NCI-H128 (cell line): Measurements from ENCODE around the gene ZNF335.

Source experiments
- DNase-seq: peaks from one replicate; lab custom pipeline; 2025; ENCODE audit not compliant: unreplicated experiment; lab: John Stamatoyannopoulos, UW

The ZNF335 gene

DNA sequence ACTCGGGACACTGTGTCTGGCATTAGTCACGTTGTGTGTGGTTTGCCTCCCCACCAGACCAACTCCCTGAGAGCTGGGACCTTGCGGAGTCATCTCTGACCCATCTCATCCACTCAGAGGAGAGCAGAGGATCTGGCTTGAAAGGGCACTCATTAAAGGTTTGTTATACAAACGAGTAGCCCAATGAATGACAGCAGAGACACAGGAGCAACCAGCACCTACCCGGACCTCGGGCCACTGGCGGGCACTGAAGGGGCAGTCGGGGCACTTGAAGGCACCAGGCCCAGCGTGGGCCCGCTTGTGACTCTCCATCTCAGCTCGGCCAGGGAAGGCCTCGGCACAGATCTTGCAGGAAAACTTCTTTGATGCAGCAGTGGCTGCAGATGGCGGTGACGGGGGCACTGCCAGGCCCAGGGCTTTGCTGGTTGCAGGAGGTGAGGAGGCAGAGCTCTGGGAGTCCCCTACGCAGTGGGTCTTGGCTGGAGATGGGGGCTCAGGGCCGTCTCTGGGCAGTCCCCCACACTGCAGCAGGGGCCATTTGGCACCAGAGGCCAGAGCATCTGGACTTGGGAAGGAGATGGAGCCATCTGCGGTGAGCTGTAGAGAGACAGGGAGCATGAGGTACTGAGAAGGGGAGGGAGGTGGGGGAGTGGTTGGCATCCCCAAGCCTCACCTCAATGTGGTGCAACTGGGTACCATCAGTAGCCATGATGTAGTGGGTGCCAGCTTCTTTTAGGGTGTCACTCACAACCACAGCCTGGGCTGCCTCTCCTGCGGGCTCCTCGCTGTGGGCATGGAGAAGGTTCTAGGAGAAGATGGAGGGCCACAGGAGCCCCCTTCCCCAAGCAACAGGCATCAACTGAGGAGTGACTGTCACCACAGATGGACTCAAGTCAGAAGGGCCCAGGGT is 19.8 kb downstream of the ZNF335 start:
- DNase-seq = no peak

DNA sequence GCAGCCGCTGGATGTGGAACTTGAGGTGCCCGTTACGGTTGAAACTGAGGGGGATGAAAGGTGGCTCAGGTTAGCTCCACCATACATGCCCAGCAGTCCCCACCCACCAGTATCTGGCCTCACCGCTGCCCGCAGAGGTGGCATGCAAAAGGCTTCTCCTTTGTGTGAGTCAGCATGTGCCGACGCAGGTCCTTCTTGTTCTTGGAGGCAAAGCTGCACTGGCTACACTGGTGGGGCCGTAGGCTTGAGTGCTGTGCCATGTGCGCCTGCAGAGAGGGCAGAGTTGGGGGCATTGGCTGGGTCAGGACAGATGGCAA is 21.7 kb downstream of the ZNF335 start:
- no peak for DNase-seq

DNA sequence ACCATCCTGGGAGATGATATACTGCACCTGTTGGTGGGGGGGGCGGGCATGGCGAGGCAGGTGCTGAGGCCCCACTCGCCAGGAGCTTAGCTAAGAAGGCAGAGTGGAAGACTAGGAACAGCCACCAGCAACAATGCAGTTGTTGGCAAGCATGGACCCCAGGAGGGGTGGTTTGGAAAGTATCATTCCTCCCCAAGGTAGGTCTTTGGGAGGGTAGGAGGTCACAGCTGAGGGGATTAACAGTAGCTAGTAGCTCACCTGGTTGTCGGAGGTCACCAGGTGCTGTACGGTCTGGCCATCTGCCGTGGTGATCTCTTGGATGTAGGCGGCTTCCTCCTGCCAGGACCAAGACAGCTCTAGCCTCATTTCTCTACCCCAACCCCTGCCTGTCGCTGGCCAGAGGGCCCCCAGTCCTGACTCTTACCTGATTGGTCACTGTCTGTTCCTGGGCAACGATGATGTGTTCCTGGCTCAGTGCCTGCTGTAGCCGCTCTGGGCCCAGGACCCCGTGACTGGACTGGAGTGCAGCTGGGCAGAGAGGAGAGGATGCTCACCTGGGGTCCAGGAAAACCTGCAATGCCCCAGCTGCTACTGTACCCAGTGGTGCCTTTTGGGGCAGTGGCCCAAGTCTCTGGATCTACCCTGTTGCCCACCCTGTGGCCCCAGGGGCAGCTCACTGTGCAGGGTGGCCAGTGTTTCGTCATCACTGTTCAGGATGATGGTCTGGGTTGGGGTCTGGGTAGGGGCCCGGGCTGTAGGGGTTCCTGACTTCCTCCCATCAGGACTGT is 22.3 kb downstream of the ZNF335 start:
- DNase-seq = no peak

GRCh38 chr20:45948742-45949541 is 23.1 kb downstream of the ZNF335 start:
- DNase-seq = no peak

- no peak for DNase-seq
These were observed 23.7 kb downstream of the ZNF335 start for GRCh38 chr20:45948261-45948733.

GRCh38 chr20:45947110-45947866 is 24.7 kb downstream of the ZNF335 start:
- DNase-seq = no peak

- no peak for DNase-seq
These were observed 25.6 kb downstream of the ZNF335 start for GRCh38 chr20:45946149-45946970.

GRCh38 chr20:45945678-45946148 is 26.3 kb downstream of the ZNF335 start:
- DNase-seq = no peak

DNA sequence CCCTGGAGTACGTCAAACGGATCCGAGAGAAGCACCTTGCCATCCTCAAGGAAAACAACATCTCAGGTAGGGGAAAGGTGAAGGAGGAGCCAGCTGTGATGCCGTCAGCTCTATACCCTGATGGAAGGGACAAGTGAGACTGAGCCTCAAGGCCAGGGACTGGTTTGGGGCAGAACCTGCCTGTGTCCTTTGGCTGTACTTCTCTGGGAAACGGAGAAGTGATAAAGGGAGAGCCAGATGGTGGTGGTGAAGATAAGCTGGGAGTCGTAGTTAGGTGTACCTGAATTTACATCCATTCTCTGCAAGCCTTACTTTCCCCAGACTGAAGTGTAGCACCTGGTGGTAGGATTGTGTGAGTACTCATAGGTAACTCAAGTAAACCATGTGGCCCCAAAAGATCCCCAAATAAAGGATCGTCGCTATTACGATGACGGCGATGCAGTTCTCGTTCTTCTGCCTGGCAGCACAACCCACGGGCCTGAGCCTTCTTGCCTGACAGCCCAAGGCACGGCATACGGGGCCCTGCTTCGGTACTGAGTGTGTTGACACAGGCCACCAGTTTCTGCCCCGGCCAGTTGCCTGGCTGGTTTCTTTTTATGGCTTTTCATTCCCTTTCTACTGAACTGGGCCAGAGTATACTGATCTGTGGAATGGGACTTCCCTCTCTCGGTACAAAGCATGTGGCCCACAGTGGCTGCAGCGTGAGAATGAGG is 26.9 kb downstream of the ZNF335 start:
- no peak for DNase-seq

GRCh38 chr20:45944151-45944964 is 27.6 kb downstream of the ZNF335 start:
- DNase-seq = no peak

- no peak for DNase-seq
These were observed 28.4 kb downstream of the ZNF335 start for GRCh38 chr20:45943613-45944012.

DNA sequence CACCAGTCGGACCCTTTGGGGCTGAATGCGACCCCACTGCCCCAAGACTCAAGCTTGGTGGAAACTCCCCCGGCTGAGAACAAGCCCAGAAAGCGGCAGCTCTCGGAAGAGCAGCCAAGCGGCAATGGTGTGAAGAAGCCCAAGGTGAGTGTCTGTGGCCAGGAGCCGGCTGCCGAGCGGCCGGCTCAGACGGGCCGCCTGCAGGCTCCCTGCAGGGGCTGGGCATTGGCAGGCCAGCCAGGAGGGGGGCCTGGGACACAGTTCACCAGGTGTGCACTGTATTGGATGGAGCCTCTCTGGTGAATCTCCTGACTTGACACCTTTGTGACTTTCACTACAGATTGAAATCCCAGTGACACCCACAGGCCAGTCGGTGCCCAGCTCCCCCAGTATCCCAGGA is 31.5 kb downstream of the ZNF335 start:
- no peak for DNase-seq

DNA sequence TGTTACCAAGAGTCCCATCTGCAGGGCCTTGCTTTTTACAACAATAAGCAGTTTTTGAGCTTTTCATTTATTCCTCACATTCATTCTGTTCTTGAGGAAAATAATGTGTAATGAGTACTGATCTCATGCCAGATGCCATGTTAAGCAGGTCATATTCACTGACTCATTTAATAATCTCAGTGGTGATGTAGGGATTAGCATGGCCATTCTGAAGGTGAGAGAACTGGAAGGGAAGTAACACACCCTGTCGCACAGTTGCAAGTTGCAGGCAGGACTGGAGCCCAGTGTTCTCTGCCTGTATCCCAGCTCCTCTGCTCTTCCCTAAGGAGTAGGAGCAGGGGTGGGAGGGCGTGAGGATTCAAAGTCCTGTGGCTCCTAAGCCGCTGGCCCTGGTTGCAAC is 31.9 kb downstream of the ZNF335 start:
- no peak for DNase-seq

DNA sequence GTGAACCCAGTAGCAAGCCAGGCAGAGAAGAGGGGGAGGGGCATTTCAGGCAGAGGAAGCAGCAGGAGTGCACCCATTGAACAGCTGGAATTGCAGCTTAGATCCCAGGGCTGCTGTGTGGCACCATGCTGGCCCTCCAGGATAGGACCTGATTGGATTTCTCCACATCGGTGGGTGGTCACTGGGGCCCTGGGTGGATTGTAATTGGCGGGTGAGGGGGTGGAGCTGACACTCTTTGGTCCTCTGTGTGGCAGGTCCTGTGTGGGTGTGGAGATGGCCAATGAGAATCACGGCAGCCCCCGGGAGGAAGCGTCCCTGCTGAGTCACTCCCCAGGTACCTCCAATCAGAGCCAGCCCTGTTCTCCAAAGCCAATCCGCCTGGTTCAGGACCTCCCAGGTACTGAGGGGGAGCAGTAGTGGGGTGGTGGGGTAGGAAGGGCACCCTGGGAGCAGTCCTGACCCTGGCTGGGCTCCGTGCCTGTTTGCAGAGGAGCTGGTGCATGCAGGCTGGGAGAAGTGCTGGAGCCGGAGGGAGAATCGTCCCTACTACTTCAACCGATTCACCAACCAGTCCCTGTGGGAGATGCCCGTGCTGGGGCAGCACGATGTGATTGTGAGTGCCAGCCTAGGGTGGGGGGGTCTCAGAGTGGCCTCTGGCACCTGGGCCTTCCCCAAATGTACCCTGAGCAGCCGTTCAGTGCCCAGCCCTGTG is 33.1 kb downstream of the ZNF335 start:
- no peak for DNase-seq

DNA sequence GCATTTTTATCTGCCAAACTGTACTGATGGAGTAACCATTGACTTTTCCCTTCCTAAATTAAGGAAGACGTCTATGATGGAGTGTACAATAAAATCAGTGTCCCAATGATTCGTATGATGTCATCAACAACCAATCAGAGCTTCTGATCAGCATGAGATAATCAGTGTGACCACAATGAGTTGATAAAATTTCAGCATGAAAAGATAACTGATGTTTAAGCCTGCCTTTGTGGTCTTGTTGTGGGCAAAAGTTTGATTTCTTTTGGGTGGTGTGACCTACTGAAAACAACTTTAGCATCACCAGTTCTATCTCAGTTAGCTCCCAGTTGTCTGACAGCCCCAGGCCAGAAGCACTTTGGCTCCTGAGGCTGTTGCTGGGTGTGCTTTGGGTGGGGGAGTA is 34.2 kb downstream of the ZNF335 start:
- no peak for DNase-seq

DNA sequence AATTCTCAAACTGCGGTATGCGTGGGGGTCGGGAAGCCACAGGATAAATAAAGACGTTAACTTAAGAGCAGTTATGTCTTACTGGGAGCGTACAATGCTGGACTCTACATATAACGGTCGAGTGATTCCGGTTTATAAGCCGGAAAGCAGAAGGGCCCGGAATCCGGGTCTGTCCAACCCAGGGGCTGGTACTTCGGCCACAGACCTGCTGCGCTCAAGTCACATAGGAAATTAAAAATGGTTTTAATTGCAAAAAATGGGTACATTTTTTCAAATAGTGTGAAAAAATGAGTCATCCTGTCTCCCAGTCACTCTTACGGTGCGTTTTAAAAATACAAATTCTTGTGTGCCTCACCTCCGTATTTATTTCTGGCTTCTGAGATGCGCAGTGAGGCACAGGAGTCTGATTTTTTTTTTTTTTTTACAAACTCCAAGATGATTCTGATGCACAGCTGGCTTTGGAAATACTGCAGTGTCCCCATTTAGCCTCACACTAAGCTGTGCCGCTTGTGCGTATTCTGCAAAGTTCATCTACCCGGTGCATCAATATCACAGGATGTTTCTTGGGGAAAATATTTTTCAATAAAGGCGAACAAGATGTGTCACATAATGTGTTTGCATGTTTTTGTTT is 36.5 kb downstream of the ZNF335 start:
- no peak for DNase-seq
